ENCODE measurements around the gene NPFFR1. TPM values are rescaled to one million over a fixed set of nuclear protein-coding genes. Genes with fewer than 3 reads are reported as not detected.

Gene NPFFR1
- total RNA-seq, 2 experiments from 2014 or later: not detected

- DNase-seq: no peak
- Mint-ChIP-seq H3K9me3 (no peaks in the 10 kb centered on the region), H3K27me3 (peaks cover 3% of the 10 kb centered on the region), H3K4me3 (no peak overlapping the region), H3K4me1 (peaks cover 3% of the 10 kb centered on the region), H3K36me3 (ENCODE audit: low read depth) (no peaks in the 10 kb centered on the region), H3K27ac (no peak overlapping the region)
- CTCF ChIA-PET: interaction anchor here (1.2 to 1.7 kb wide), 2 partner anchors 10 to 177 kb away, joined by 3 read pairs; no protein-coding TSS in a partner anchor
- POLR2A ChIA-PET: interaction anchor here (0.6 kb wide), 1 partner anchor 91 kb away, joined by 4 read pairs; no protein-coding TSS in a partner anchor
Observed at GRCh38 chr10:70293169-70293843, 9.5 kb upstream of the NPFFR1 start.

- H3K27me3 Mint-ChIP-seq: peaks cover 11% of the 10 kb centered on the region
- ChIA-PET POLR2A (no interaction called here), CTCF (interaction anchor here (1.2 to 1.7 kb wide), 2 partner anchors 12 to 176 kb away, joined by 3 read pairs; no protein-coding TSS in a partner anchor)
- peaks cover 3% of the 10 kb centered on the region for H3K4me1 Mint-ChIP-seq
- no peaks in the 10 kb centered on the region for H3K36me3 Mint-ChIP-seq (ENCODE audit: low read depth)
- no peak overlapping the region for H3K27ac Mint-ChIP-seq
- DNase-seq: no peak
- no peak overlapping the region for H3K4me3 Mint-ChIP-seq
- no peaks in the 10 kb centered on the region for H3K9me3 Mint-ChIP-seq
Observed at GRCh38 chr10:70292004-70292403, 8.2 kb upstream of the NPFFR1 start.

GRCh38 chr10:70289739-70290138, 5.9 kb upstream of the NPFFR1 start:
- H3K27me3 Mint-ChIP-seq: peaks cover 31% of the 10 kb centered on the region
- POLR2A ChIA-PET: no interaction called here
- CTCF ChIA-PET: interaction anchor here (1.2 kb wide), 1 partner anchor 68 kb away, joined by 3 read pairs; no protein-coding TSS in a partner anchor
- no peaks in the 10 kb centered on the region for H3K4me1 Mint-ChIP-seq
- no peak overlapping the region for H3K27ac Mint-ChIP-seq
- no peak overlapping the region for H3K4me3 Mint-ChIP-seq
- H3K9me3 Mint-ChIP-seq: no peaks in the 10 kb centered on the region
- DNase-seq: no peak
- no peaks in the 10 kb centered on the region for H3K36me3 Mint-ChIP-seq (ENCODE audit: low read depth)

- H3K36me3 Mint-ChIP-seq (ENCODE audit: low read depth): no peaks in the 10 kb centered on the region
- POLR2A ChIA-PET: no interaction called here
- H3K27ac Mint-ChIP-seq: no peak overlapping the region
Observed at GRCh38 chr10:70286616-70287015, 2.8 kb upstream of the NPFFR1 start.

GRCh38 chr10:70285476-70285831, 1.6 kb upstream of the NPFFR1 start:
- H3K9me3 Mint-ChIP-seq: no peaks in the 10 kb centered on the region
- H3K27me3 Mint-ChIP-seq: peaks cover 65% of the 10 kb centered on the region
- CTCF ChIA-PET: no interaction called here

More at GRCh38 chr10:70286616-70287015, 2.8 kb upstream of the NPFFR1 start:
- Mint-ChIP-seq H3K9me3 (no peaks in the 10 kb centered on the region), H3K27me3 (peaks cover 56% of the 10 kb centered on the region), H3K4me3 (no peak overlapping the region), H3K4me1 (peaks cover 1% of the 10 kb centered on the region)
- DNase-seq: no peak
- CTCF ChIA-PET: no interaction called here

GRCh38 chr10:70284542-70285475, 1.0 kb upstream of the NPFFR1 start:
- POLR2A ChIA-PET: no interaction called here
- Mint-ChIP-seq H3K27me3 (peaks cover 67% of the 10 kb centered on the region), H3K9me3 (no peaks in the 10 kb centered on the region), H3K36me3 (ENCODE audit: low read depth) (no peaks in the 10 kb centered on the region), H3K27ac (no peak overlapping the region), H3K4me1 (peaks cover 1% of the 10 kb centered on the region), H3K4me3 (no peak overlapping the region)
- no peak for DNase-seq
- CTCF ChIA-PET: interaction anchor here (1.2 kb wide), 1 partner anchor 80 kb away, joined by 3 read pairs; no protein-coding TSS in a partner anchor

More at GRCh38 chr10:70285476-70285831, 1.6 kb upstream of the NPFFR1 start:
- DNase-seq: no peak
- H3K36me3 Mint-ChIP-seq (ENCODE audit: low read depth): no peaks in the 10 kb centered on the region
- no peak overlapping the region for H3K4me3 Mint-ChIP-seq
- H3K27ac Mint-ChIP-seq: no peak overlapping the region
- peaks cover 1% of the 10 kb centered on the region for H3K4me1 Mint-ChIP-seq
- POLR2A ChIA-PET: no interaction called here

- ChIA-PET POLR2A (no interaction called here), CTCF (no interaction called here)
- no peak for DNase-seq
- Mint-ChIP-seq H3K27me3 (peaks cover 70% of the 10 kb centered on the region), H3K9me3 (no peaks in the 10 kb centered on the region), H3K36me3 (ENCODE audit: low read depth) (no peaks in the 10 kb centered on the region), H3K27ac (no peak overlapping the region), H3K4me3 (no peak overlapping the region), H3K4me1 (peaks cover 1% of the 10 kb centered on the region)
Observed at GRCh38 chr10:70283071-70283444, 746 bp downstream of the NPFFR1 start.

- no peak for DNase-seq
- CTCF ChIA-PET: no interaction called here
- peaks cover 1% of the 10 kb centered on the region for H3K4me1 Mint-ChIP-seq
- H3K36me3 Mint-ChIP-seq (ENCODE audit: low read depth): no peaks in the 10 kb centered on the region
- no peak overlapping the region for H3K27ac Mint-ChIP-seq
- no peak overlapping the region for H3K4me3 Mint-ChIP-seq
- POLR2A ChIA-PET: no interaction called here
- peaks cover 58% of the 10 kb centered on the region for H3K27me3 Mint-ChIP-seq
- no peaks in the 10 kb centered on the region for H3K9me3 Mint-ChIP-seq
Observed at GRCh38 chr10:70281609-70282008, 2.2 kb downstream of the NPFFR1 start.

- ChIA-PET CTCF (no interaction called here), POLR2A (no interaction called here)
- H3K27ac Mint-ChIP-seq: no peak overlapping the region
- no peak for DNase-seq
- H3K4me3 Mint-ChIP-seq: no peak overlapping the region
- peaks cover 1% of the 10 kb centered on the region for H3K4me1 Mint-ChIP-seq
- H3K27me3 Mint-ChIP-seq: peaks cover 48% of the 10 kb centered on the region
- no peaks in the 10 kb centered on the region for H3K36me3 Mint-ChIP-seq (ENCODE audit: low read depth)
- H3K9me3 Mint-ChIP-seq: peaks cover 5% of the 10 kb centered on the region
Observed at GRCh38 chr10:70280099-70280498, 3.7 kb downstream of the NPFFR1 start.

GRCh38 chr10:70277396-70278030, 6.3 kb downstream of the NPFFR1 start:
- H3K9me3 Mint-ChIP-seq: peaks cover 5% of the 10 kb centered on the region
- no peak overlapping the region for H3K27ac Mint-ChIP-seq
- CTCF ChIA-PET: interaction anchor here (0.5 kb wide), 1 partner anchor 1341 kb away, joined by 3 read pairs; no protein-coding TSS in a partner anchor
- DNase-seq: no peak
- peaks cover 26% of the 10 kb centered on the region for H3K27me3 Mint-ChIP-seq
- H3K36me3 Mint-ChIP-seq (ENCODE audit: low read depth): no peaks in the 10 kb centered on the region
- peaks cover 6% of the 10 kb centered on the region for H3K4me1 Mint-ChIP-seq
- no peak overlapping the region for H3K4me3 Mint-ChIP-seq
- POLR2A ChIA-PET: no interaction called here

GRCh38 chr10:70274643-70275042, 9.2 kb downstream of the NPFFR1 start:
- H3K9me3 Mint-ChIP-seq: peaks cover 5% of the 10 kb centered on the region

GRCh38 chr10:70272925-70273316, 10.9 kb downstream of the NPFFR1 start:
- H3K4me1 Mint-ChIP-seq: peaks cover 26% of the 10 kb centered on the region
- POLR2A ChIA-PET: interaction anchor here (1.0 to 1.5 kb wide), 3 partner anchors 40 to 133 kb away, joined by 3 to 5 read pairs (median 3); partner anchors contain the start of genes PPA1 and TYSND1
- H3K36me3 Mint-ChIP-seq (ENCODE audit: low read depth): no peaks in the 10 kb centered on the region
- DNase-seq: no peak
- peaks cover 2% of the 10 kb centered on the region for H3K27me3 Mint-ChIP-seq
- H3K9me3 Mint-ChIP-seq: peaks cover 5% of the 10 kb centered on the region
- CTCF ChIA-PET: interaction anchor here (0.6 to 3.8 kb wide), 19 partner anchors 9 to 1106 kb away, joined by 3 to 25 read pairs (median 5); partner anchors contain the start of genes PPA1 and TYSND1
- no peak overlapping the region for H3K4me3 Mint-ChIP-seq
- H3K27ac Mint-ChIP-seq: no peak overlapping the region

More at GRCh38 chr10:70274643-70275042, 9.2 kb downstream of the NPFFR1 start:
- POLR2A ChIA-PET: no interaction called here
- CTCF ChIA-PET: no interaction called here
- peaks cover 26% of the 10 kb centered on the region for H3K4me1 Mint-ChIP-seq
- H3K4me3 Mint-ChIP-seq: no peak overlapping the region
- H3K36me3 Mint-ChIP-seq (ENCODE audit: low read depth): no peaks in the 10 kb centered on the region
- no peak overlapping the region for H3K27ac Mint-ChIP-seq
- H3K27me3 Mint-ChIP-seq: peaks cover 4% of the 10 kb centered on the region
- no peak for DNase-seq
